HepG2 (cell line): ENCODE measurements around the gene PPCS. TPM values are rescaled to one million over a fixed set of nuclear protein-coding genes. Genes with fewer than 3 reads are reported as not detected.

Experiments used
- AGO2 ChIP-seq: fragments of 200-400 bp; formaldehyde crosslinking; optimal IDR thresholded peaks from 2 replicates; pipeline ENCODE3; 2017; ENCODE audit warnings: mild to moderate bottlenecking, low read depth, low read length, moderate library complexity
- BATF2 ChIP-seq: sonication (generic); formaldehyde crosslinking; IDR thresholded peaks from 2 replicates; pipeline ENCODE4 v1.8.0; 2022; ENCODE audit warnings: mild to moderate bottlenecking, missing genetic modification reagents, moderate library complexity
- BHLHE40 ChIP-seq: IDR thresholded peaks from 2 replicates; pipeline ENCODE4 v1.6.1; 2011; ENCODE audit warnings: low read length, improper control_type of control experiment
- HOXA5 ChIP-seq: sonication (generic); formaldehyde crosslinking; IDR thresholded peaks from 2 replicates; pipeline ENCODE4 v1.4.0; 2020; ENCODE audit warnings: missing genetic modification reagents
- SNRNP70 ChIP-seq: fragments of 200-400 bp; formaldehyde crosslinking; IDR thresholded peaks from 2 replicates; pipeline ENCODE4 v1.6.1; 2017; ENCODE audit warnings: mild to moderate bottlenecking, low read depth, low read length, moderate library complexity
- TBX3 ChIP-seq: fragments of 450-650 bp; IDR thresholded peaks from 2 replicates; pipeline ENCODE4 v1.6.1; 2017; ENCODE audit warnings: antibody characterized with exemption, mild to moderate bottlenecking, inconsistent platforms, borderline replicate concordance
- ZBTB7B ChIP-seq: sonication (generic); formaldehyde crosslinking; IDR thresholded peaks from 2 replicates; pipeline ENCODE4 v1.4.0; 2020; ENCODE audit warnings: missing genetic modification reagents
- ZFP36 ChIP-seq: fragments of 150-350 bp; IDR thresholded peaks from 2 replicates; pipeline ENCODE4 v1.6.1; 2018; ENCODE audit warnings: borderline replicate concordance, low read length, low read depth; ENCODE audit not compliant: partially characterized antibody
- ZMAT3 ChIP-seq: sonication (generic); formaldehyde crosslinking; conservative IDR thresholded peaks from 2 replicates; pipeline ENCODE4 v1.7.0; 2021; ENCODE audit warnings: missing genetic modification reagents
- ZNF235 ChIP-seq: sonication (generic); formaldehyde crosslinking; IDR thresholded peaks from 2 replicates; pipeline ENCODE4 v1.8.1; 2023; ENCODE audit warnings: mild to moderate bottlenecking, missing genetic modification reagents, borderline replicate concordance
- ZNF296 ChIP-seq: sonication (generic); formaldehyde crosslinking; conservative IDR thresholded peaks from 2 replicates; pipeline ENCODE4 v1.5.0; 2020; ENCODE audit warnings: mild to moderate bottlenecking, missing genetic modification reagents
- ZNF34 ChIP-seq: sonication (generic); formaldehyde crosslinking; IDR thresholded peaks from 2 replicates; pipeline ENCODE4 v1.4.0; 2020; ENCODE audit warnings: mild to moderate bottlenecking, missing genetic modification reagents, borderline replicate concordance
- polyA plus RNA-seq, 8 experiments: library from polyadenylated mRNA; depleted of rRNA in 3 of 8; stranded (reverse) in 7 of 8; unstranded in 1 of 8; fragments of >200 nt; fragmentation: Illumina TruSeq in 4 of 8; extraction: Trizol in 4 of 8; gene quantifications; 2 replicates each; pipeline versions ENCODE4 v1.2.1 to v1.2.3, GENCODE V29; 2011 to 2016; ENCODE audit warnings: low read depth in 4 of 8, missing spikeins in 1 of 8, mixed read lengths in 1 of 8; ENCODE audit not compliant: insufficient read depth in 1 of 8
- total RNA-seq, 5 experiments: library from RNA; depleted of rRNA; stranded (reverse); fragments of >200 nt; fragmentation: Illumina TruSeq; extraction: Trizol; gene quantifications; 2 replicates each; pipeline ENCODE4 v1.2.3, GENCODE V29; 2016; ENCODE audit warnings: low read depth in 1 of 5
- TF ChIP-seq, protein P1 (sequence below): sonication (generic); formaldehyde crosslinking; IDR thresholded peaks from 2 replicates; pipeline ENCODE4 v1.4.0; 2020; ENCODE audit warnings: missing genetic modification reagents
- TF ChIP-seq, protein P2 (sequence below): sonication (generic); formaldehyde crosslinking; IDR thresholded peaks from 2 replicates; pipeline ENCODE4 v1.5.0; 2020; ENCODE audit warnings: missing genetic modification reagents, mild to moderate bottlenecking, borderline replicate concordance
- TF ChIP-seq, protein P3 (sequence below): sonication (generic); formaldehyde crosslinking; IDR thresholded peaks from 2 replicates; pipeline ENCODE4 v1.4.0; 2020; ENCODE audit warnings: missing genetic modification reagents, mild to moderate bottlenecking, borderline replicate concordance
- TF ChIP-seq, protein P4 (sequence below): sonication (generic); formaldehyde crosslinking; IDR thresholded peaks from 2 replicates; pipeline ENCODE4 v1.9.0; 2021; ENCODE audit warnings: missing genetic modification reagents, mild to moderate bottlenecking, borderline replicate concordance
- TF ChIP-seq, protein P5 (sequence below): IDR thresholded peaks from 2 replicates; pipeline ENCODE4 v1.6.1; 2016; ENCODE audit warnings: mild to moderate bottlenecking, missing biosample characterization, missing genetic modification reagents

Gene PPCS
- total and polyA plus RNA-seq, 2 of the 13 experiments (the other 11 are each of a cell fraction or from before 2014, with no cell fraction given), result 13.4 to 38.9 TPM

DNA sequence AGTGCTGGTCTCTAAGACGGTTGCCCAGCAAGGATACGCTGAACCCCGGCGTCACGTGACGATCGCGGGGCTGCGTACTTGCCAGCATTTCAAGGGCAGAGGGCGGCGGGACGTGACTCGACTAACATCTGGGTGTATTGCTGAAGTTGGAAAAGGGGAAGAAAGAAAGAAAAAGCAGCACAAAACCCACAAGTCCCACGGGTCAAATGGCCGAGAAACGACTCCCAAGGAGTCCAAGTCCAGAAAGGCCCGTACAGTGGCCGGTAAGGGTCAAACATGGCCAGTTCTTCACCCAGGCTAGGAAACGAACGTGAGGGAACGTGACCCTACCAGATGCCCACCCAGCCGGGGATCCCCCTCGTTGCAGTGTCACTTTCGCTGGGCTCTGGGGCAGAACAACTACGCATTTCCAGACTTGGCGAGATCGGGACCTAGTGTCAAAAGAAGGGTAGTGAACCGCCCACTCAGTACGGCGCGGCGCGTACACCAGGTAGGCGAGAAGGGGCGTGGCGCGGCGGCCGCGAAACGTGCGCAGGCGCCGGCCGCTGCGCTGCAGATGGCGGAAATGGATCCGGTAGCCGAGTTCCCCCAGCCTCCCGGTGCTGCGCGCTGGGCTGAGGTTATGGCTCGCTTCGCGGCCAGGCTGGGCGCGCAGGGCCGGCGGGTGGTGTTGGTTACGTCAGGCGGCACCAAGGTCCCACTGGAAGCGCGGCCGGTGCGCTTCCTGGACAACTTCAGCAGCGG lies at the start of gene PPCS, which contains the start of gene ZMYND12 (continued):
- TF ChIP-seq, protein P1, sequence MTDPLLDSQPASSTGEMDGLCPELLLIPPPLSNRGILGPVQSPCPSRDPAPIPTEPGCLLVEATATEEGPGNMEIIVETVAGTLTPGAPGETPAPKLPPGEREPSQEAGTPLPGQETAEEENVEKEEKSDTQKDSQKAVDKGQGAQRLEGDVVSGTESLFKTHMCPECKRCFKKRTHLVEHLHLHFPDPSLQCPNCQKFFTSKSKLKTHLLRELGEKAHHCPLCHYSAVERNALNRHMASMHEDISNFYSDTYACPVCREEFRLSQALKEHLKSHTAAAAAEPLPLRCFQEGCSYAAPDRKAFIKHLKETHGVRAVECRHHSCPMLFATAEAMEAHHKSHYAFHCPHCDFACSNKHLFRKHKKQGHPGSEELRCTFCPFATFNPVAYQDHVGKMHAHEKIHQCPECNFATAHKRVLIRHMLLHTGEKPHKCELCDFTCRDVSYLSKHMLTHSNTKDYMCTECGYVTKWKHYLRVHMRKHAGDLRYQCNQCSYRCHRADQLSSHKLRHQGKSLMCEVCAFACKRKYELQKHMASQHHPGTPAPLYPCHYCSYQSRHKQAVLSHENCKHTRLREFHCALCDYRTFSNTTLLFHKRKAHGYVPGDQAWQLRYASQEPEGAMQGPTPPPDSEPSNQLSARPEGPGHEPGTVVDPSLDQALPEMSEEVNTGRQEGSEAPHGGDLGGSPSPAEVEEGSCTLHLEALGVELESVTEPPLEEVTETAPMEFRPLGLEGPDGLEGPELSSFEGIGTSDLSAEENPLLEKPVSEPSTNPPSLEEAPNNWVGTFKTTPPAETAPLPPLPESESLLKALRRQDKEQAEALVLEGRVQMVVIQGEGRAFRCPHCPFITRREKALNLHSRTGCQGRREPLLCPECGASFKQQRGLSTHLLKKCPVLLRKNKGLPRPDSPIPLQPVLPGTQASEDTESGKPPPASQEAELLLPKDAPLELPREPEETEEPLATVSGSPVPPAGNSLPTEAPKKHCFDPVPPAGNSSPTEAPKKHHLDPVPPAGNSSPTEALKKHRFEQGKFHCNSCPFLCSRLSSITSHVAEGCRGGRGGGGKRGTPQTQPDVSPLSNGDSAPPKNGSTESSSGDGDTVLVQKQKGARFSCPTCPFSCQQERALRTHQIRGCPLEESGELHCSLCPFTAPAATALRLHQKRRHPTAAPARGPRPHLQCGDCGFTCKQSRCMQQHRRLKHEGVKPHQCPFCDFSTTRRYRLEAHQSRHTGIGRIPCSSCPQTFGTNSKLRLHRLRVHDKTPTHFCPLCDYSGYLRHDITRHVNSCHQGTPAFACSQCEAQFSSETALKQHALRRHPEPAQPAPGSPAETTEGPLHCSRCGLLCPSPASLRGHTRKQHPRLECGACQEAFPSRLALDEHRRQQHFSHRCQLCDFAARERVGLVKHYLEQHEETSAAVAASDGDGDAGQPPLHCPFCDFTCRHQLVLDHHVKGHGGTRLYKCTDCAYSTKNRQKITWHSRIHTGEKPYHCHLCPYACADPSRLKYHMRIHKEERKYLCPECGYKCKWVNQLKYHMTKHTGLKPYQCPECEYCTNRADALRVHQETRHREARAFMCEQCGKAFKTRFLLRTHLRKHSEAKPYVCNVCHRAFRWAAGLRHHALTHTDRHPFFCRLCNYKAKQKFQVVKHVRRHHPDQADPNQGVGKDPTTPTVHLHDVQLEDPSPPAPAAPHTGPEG (CRISPR knock-in tag), result peak; percentile 90
- TF ChIP-seq BATF2 (CRISPR knock-in tag), result peak; percentile 29; the same call in 1 of the 2 replicates
- no peak for TF ChIP-seq ZNF34 (CRISPR knock-in tag)
- peak; percentile 72; the same call in 1 of the 2 replicates for TF ChIP-seq ZMAT3 (CRISPR knock-in tag)
- TF ChIP-seq, protein P2, sequence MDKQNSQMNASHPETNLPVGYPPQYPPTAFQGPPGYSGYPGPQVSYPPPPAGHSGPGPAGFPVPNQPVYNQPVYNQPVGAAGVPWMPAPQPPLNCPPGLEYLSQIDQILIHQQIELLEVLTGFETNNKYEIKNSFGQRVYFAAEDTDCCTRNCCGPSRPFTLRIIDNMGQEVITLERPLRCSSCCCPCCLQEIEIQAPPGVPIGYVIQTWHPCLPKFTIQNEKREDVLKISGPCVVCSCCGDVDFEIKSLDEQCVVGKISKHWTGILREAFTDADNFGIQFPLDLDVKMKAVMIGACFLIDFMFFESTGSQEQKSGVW (CRISPR knock-in tag), result no peak
- peak; percentile 57; the same call in 1 of the 2 replicates for TF ChIP-seq ZBTB7B (CRISPR knock-in tag)
- no peak for TF ChIP-seq ZNF235 (CRISPR knock-in tag)
- TF ChIP-seq BHLHE40, result peak; percentile 87
- 0 out of 2 replicates have a peak, but pooled peaks have one; percentile 60 for TF ChIP-seq ZNF296 (CRISPR knock-in tag)
- TF ChIP-seq, protein P3, sequence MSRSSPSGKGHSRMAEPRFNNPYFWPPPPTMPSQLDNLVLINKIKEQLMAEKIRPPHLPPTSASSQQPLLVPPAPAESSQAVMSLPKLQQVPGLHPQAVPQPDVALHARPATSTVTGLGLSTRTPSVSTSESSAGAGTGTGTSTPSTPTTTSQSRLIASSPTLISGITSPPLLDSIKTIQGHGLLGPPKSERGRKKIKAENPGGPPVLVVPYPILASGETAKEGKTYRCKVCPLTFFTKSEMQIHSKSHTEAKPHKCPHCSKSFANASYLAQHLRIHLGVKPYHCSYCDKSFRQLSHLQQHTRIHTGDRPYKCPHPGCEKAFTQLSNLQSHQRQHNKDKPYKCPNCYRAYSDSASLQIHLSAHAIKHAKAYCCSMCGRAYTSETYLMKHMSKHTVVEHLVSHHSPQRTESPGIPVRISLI (CRISPR knock-in tag), result no peak
- TF ChIP-seq, protein P4, sequence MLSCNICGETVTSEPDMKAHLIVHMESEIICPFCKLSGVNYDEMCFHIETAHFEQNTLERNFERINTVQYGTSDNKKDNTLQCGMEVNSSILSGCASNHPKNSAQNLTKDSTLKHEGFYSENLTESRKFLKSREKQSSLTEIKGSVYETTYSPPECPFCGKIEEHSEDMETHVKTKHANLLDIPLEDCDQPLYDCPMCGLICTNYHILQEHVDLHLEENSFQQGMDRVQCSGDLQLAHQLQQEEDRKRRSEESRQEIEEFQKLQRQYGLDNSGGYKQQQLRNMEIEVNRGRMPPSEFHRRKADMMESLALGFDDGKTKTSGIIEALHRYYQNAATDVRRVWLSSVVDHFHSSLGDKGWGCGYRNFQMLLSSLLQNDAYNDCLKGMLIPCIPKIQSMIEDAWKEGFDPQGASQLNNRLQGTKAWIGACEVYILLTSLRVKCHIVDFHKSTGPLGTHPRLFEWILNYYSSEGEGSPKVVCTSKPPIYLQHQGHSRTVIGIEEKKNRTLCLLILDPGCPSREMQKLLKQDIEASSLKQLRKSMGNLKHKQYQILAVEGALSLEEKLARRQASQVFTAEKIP (CRISPR knock-in tag), result no peak
- TF ChIP-seq SNRNP70, result no peak
- TF ChIP-seq HOXA5 (CRISPR knock-in tag), result peak; percentile 20
- TF ChIP-seq ZFP36, result no peak
- TF ChIP-seq, protein P5, sequence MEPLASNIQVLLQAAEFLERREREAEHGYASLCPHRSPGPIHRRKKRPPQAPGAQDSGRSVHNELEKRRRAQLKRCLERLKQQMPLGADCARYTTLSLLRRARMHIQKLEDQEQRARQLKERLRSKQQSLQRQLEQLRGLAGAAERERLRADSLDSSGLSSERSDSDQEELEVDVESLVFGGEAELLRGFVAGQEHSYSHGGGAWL (CRISPR knock-in tag), result peak; percentile 91; the same call in 1 of the 2 replicates
- peak; percentile 55; the same call in 1 of the 2 replicates for TF ChIP-seq TBX3
- peak; percentile 87 for TF ChIP-seq AGO2
